Karpas-422 (cell line): ENCODE measurements around the gene RGS6. TPM values are rescaled to one million over a fixed set of nuclear protein-coding genes. Genes with fewer than 3 reads are reported as not detected.

Experiments used
- DNase-seq: peaks from one replicate; pipeline ENCODE4 v3.0.0-alpha.2; 2015
- H2AFZ ChIP-seq: fragments of 200-600 bp; sonication (generic); 2 replicates; pipeline ENCODE4 v1.6.1; 2014; ENCODE audit warnings: antibody characterized with exemption, low read length, mixed read lengths
- H3K27ac ChIP-seq: fragments of 200-600 bp; sonication (generic); 2 replicates; pipeline ENCODE4 v1.5.1; 2014; ENCODE audit warnings: mild to moderate bottlenecking, low read length, moderate library complexity
- H3K27me3 ChIP-seq: fragments of 200-600 bp; sonication (generic); 2 replicates; pipeline ENCODE4 v1.6.1; 2014; ENCODE audit warnings: low read length, mixed read lengths
- H3K36me3 ChIP-seq: fragments of 200-600 bp; sonication (generic); 2 replicates; pipeline ENCODE4 v1.6.1; 2014; ENCODE audit warnings: low read length, mixed read lengths; ENCODE audit not compliant: insufficient read depth
- H3K4me1 ChIP-seq: fragments of 200-600 bp; sonication (generic); 2 replicates; pipeline ENCODE4 v1.6.1; 2014; ENCODE audit warnings: mild to moderate bottlenecking, low read length, mixed read lengths
- H3K4me2 ChIP-seq: fragments of 200-600 bp; sonication (generic); 2 replicates; pipeline ENCODE4 v1.6.1; 2014; ENCODE audit warnings: low read length, low read depth, mild to moderate bottlenecking; ENCODE audit not compliant: poor library complexity, severe bottlenecking
- H3K4me3 ChIP-seq: fragments of 200-600 bp; sonication (generic); 2 replicates; pipeline ENCODE4 v1.5.1; 2014; ENCODE audit warnings: mild to moderate bottlenecking, antibody characterized with exemption, low read length, mixed read lengths
- H3K79me2 ChIP-seq: fragments of 200-600 bp; sonication (generic); 2 replicates; pipeline ENCODE4 v1.6.1; 2014; ENCODE audit warnings: mild to moderate bottlenecking, low read length, mixed read lengths
- H3K9ac ChIP-seq: fragments of 200-600 bp; sonication (generic); 2 replicates; pipeline ENCODE4 v1.6.0; 2014; ENCODE audit warnings: low read length
- H3K9me2 ChIP-seq: fragments of 200-600 bp; sonication (generic), shearing (Covaris generic); replicated peaks from 2 replicates; pipeline ENCODE4 v1.6.0; 2014; ENCODE audit warnings: mild to moderate bottlenecking, low read length, moderate library complexity; ENCODE audit not compliant: insufficient read depth
- H3K9me3 ChIP-seq: fragments of 300-700, 200-600 bp; sonication (generic); 2 replicates; pipeline ENCODE4 v1.6.1; 2014; ENCODE audit warnings: low read length, mixed read lengths
- H4K20me1 ChIP-seq: fragments of 200-600 bp; sonication (generic); 2 replicates; pipeline ENCODE4 v1.6.1; 2014; ENCODE audit warnings: mild to moderate bottlenecking, antibody characterized with exemption, low read length, low read depth; ENCODE audit not compliant: insufficient read depth
- small RNA-seq: library from RNA; depleted of rRNA; stranded (forward); fragments of <200 nt; gene quantifications from one replicate; pipeline ENCODE3, GENCODE V24; 2014
- total RNA-seq: library from RNA; depleted of rRNA; stranded (reverse); fragments of >200 nt; shearing (Covaris generic); gene quantifications from 2 replicates; pipeline ENCODE4 v1.2.3, GENCODE V29; 2014; ENCODE audit warnings: low replicate concordance

RGS6 gene
- total RNA-seq, 1 experiment from 2014 or later: 0.07 TPM

DNA sequence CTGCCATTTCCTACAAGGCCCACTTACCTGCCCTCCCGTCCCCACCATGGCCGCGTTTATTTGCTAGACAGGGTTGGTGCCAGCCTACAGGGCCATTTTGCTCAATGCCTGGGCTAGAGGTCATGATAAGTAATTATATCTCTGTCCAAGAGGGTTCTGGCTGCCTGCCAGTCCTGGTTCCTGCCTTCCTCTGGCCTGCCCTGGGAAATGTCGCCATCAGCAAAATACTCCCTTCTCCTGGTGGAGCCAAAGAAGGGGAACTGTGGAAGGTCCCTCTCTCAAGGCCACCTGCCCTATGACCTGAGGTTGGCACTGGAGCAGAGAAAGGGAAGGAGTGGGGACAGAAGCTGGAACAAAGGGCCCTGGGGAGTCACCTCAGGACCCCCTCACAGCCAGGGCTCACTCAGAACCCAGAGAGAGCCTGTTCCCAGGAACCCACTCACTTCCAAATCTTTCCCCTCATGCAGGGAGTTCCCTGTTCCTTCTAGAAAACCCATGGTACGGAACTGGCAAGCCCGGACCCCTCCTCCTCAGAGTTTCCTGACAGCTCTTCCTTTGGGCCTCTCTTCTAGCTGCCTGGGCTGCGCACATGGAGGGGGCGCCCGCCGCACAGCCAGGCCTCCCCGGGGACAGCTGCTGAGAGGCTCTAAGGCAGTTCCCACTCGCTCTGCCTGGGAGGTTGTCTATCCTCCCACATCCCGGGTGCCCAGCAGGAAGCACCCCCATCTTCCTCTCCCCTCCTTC is 681.2 kb downstream of the RGS6 start:
- no peaks in the 10 kb centered on the region for H3K27me3 ChIP-seq
- no peak overlapping the region for H3K4me3 ChIP-seq
- H4K20me1 ChIP-seq: no peaks in the 10 kb centered on the region
- no peak overlapping the region for H3K4me2 ChIP-seq
- H3K9ac ChIP-seq: no peak overlapping the region
- H3K36me3 ChIP-seq: no peaks in the 10 kb centered on the region
- H3K79me2 ChIP-seq: no peaks in the 10 kb centered on the region
- H2AFZ ChIP-seq: no peak overlapping the region
- no peaks in the 10 kb centered on the region for H3K4me1 ChIP-seq
- no peak overlapping the region for H3K27ac ChIP-seq
- H3K9me2 ChIP-seq: no peaks in the 10 kb centered on the region
- no peaks in the 10 kb centered on the region for H3K9me3 ChIP-seq
- DNase-seq: no peak

DNA sequence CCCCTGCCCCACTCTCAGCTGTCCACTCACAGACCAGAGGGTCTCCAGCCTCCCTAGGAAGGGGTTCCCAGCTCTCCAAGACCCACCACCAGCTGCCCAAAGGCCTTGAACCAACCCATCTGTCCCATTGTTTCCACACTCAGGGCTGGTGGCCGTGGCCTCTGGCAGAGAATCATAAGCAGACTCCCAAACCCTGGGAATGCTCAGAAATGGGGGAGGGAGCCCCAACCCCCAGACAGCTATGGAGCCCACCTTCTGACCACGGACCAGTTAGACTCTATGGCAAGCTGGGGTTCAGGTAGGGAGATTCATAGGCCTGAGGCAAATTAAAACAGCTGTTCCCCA is 681.7 kb downstream of the RGS6 start:
- no peaks in the 10 kb centered on the region for H3K36me3 ChIP-seq
- H2AFZ ChIP-seq: no peak overlapping the region
- no peak overlapping the region for H3K4me2 ChIP-seq
- H3K27ac ChIP-seq: no peak overlapping the region
- H3K4me1 ChIP-seq: no peaks in the 10 kb centered on the region
- no peak overlapping the region for H3K4me3 ChIP-seq
- H3K9me2 ChIP-seq: no peaks in the 10 kb centered on the region
- no peaks in the 10 kb centered on the region for H3K79me2 ChIP-seq
- no peaks in the 10 kb centered on the region for H3K27me3 ChIP-seq
- no peak overlapping the region for H3K9ac ChIP-seq
- DNase-seq: no peak
- H3K9me3 ChIP-seq: no peaks in the 10 kb centered on the region
- H4K20me1 ChIP-seq: no peaks in the 10 kb centered on the region

GRCh38 chr14:72614365-72614764 is 682.1 kb downstream of the RGS6 start:
- DNase-seq: no peak
- no peaks in the 10 kb centered on the region for H3K4me1 ChIP-seq
- H3K27ac ChIP-seq: no peak overlapping the region

GRCh38 chr14:72614891-72615415 is 682.7 kb downstream of the RGS6 start:
- H3K27ac ChIP-seq: no peak overlapping the region
- H4K20me1 ChIP-seq: no peaks in the 10 kb centered on the region
- no peaks in the 10 kb centered on the region for H3K79me2 ChIP-seq
- no peak overlapping the region for H3K9ac ChIP-seq
- no peaks in the 10 kb centered on the region for H3K36me3 ChIP-seq
- no peaks in the 10 kb centered on the region for H3K9me3 ChIP-seq
- no peak for DNase-seq
- H3K4me3 ChIP-seq: no peak overlapping the region
- H3K4me2 ChIP-seq: no peak overlapping the region
- H2AFZ ChIP-seq: no peak overlapping the region
- H3K9me2 ChIP-seq: no peaks in the 10 kb centered on the region
- H3K4me1 ChIP-seq: no peaks in the 10 kb centered on the region
- H3K27me3 ChIP-seq: no peaks in the 10 kb centered on the region

More at GRCh38 chr14:72614365-72614764, 682.1 kb downstream of the RGS6 start:
- Histone ChIP-seq H2AFZ (no peak overlapping the region), H3K4me2 (no peak overlapping the region), H3K9me3 (no peaks in the 10 kb centered on the region), H3K4me3 (no peak overlapping the region), H4K20me1 (no peaks in the 10 kb centered on the region), H3K27me3 (no peaks in the 10 kb centered on the region), H3K79me2 (no peaks in the 10 kb centered on the region), H3K36me3 (no peaks in the 10 kb centered on the region), H3K9me2 (no peaks in the 10 kb centered on the region), H3K9ac (no peak overlapping the region)

DNA sequence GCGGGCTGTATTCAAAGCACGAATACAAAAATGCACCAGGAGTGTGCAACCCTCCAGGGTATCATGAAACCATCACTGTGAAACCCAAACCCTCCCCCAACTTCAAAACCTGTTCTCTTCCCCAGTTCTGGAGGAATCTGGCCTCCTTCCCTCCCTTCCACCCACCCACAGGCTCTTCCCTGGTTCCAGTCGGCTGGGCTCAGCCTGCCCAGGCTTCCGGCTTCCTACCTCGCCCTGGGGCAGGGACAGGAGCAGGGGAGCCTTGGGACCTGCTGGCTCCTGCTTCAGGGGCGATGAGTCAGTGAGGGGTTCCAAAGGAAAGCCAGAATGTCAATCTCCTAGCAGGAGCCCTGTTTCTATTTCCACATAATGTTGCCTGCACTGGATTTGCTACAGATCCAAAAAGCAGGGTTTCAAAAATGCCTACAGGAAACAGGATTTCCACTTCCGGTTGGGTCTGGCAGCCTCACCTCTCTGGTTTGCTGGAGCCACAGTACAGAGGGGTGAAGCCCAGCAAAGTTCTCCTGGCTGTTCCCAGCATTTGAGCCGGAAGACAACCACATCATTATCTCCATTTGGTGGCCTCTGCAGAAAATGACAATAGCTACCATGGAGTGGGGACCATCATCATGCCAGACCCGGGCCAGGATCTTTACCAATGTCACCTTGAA is 683.4 kb downstream of the RGS6 start:
- Histone ChIP-seq H3K9me3 (no peaks in the 10 kb centered on the region), H3K36me3 (no peaks in the 10 kb centered on the region), H3K4me3 (no peak overlapping the region), H3K4me1 (no peaks in the 10 kb centered on the region), H3K9me2 (no peaks in the 10 kb centered on the region), H3K27me3 (no peaks in the 10 kb centered on the region), H3K9ac (no peak overlapping the region), H3K4me2 (no peak overlapping the region), H3K79me2 (no peaks in the 10 kb centered on the region), H2AFZ (no peak overlapping the region), H4K20me1 (no peaks in the 10 kb centered on the region), H3K27ac (no peak overlapping the region)
- DNase-seq: no peak

Small RNAs within 50 kb of the gene (small RNA-seq; reads per million reads assigned to genes)
- gene MIR7843 (not detected), gene RF00019 (not detected)
